HL-60/S4 treated with retinoic acid at 250 ng/mL for 4 days and 3 days (cell line): Measurements from ENCODE around the gene LAMTOR3.
"Not testable (repeated sequence)": the region's sequence is repeated elsewhere in the genome, so short reads cannot be mapped to it uniquely, and the experiment has no call there.

ENCODE experiments used
- in situ Hi-C: fragments of 300-500 bp; cut with MboI; formaldehyde crosslinking; loops from 2 replicates; pipeline ENCODE4 v1.7.0; 2022; ENCODE audit warnings: low sequenced_read_pairs

The LAMTOR3 gene

GRCh38 chr4:99833756-99834155, 60.5 kb downstream of the LAMTOR3 start:
- in situ Hi-C loops: no loop called here

- in situ Hi-C loops: no loop called here
These were observed 61.5 kb downstream of the LAMTOR3 start for GRCh38 chr4:99832758-99833157.

- in situ Hi-C loops: no loop called here
These were observed 61.9 kb downstream of the LAMTOR3 start for GRCh38 chr4:99832321-99832720.

DNA sequence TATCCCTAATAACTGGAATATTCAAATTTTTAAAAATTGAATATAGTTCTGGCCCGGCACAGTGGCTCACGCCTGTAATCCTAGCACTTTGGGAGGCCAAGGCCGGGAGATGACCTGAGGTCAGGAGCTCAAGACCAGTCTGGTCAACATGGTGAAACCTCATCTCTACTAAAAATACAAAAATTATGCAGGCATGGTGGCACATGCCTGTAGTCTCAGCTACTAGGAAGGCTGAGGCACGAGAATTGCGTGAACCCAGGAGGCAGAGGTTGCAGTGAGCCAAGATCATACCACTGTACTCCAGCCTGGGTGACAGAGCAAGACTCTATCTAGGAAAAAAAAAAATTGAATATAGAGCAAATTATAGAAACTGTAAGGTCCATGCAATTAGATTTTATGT, 64.2 kb downstream of the LAMTOR3 start:
- in situ Hi-C loops: not testable (repeated sequence)

DNA sequence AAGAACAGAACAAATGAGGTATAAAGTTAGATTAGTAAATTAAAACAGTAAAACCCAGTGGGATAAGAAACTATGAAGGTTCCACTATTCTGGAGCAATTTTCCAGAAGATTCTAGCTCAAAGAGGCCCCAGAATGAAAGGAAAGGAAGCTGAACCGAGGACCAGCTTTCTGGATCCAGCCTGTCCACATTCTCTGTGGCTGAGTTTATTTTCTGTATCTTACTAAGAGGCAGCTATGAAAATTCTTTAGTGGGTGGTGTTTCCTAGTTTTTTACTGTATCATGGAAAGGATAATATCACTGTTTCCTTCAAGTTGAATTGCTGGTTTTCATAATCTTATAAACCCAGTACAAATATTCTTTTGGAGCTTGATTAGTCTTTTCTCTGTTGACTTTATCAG, 65.8 kb downstream of the LAMTOR3 start:
- in situ Hi-C loops: no loop called here
